SU-DHL-6 (cell line): ENCODE measurements around the gene SCFD2.

ENCODE experiments used
- H2AFZ ChIP-seq: fragments of 200-600 bp; sonication (generic); 2 replicates; pipeline ENCODE4 v1.6.1; 2014; ENCODE audit warnings: low read depth, mild to moderate bottlenecking, moderate library complexity, mixed read lengths, antibody characterized with exemption, low read length; ENCODE audit not compliant: severe bottlenecking
- H3F3A ChIP-seq: fragments of 200-600 bp; shearing (Covaris generic); 2 replicates; pipeline ENCODE4 v1.6.0; 2016; ENCODE audit warnings: antibody characterized with exemption, mild to moderate bottlenecking; ENCODE audit not compliant: insufficient read depth
- H3K27ac ChIP-seq: fragments of 200-600 bp; sonication (generic); 2 replicates; pipeline ENCODE4 v1.5.1; 2016; ENCODE audit warnings: low read depth, mild to moderate bottlenecking, low read length, moderate library complexity, mixed read lengths
- H3K27me3 ChIP-seq: fragments of 200-600 bp; sonication (generic), shearing (Covaris generic); 2 replicates; pipeline ENCODE4 v1.6.0; 2014; ENCODE audit warnings: mild to moderate bottlenecking, low read length
- H3K36me3 ChIP-seq: fragments of 200-600 bp; sonication (generic); 2 replicates; pipeline ENCODE4 v1.6.1; 2014; ENCODE audit warnings: mild to moderate bottlenecking, low read length, mixed read lengths
- H3K4me2 ChIP-seq: fragments of 300-600, 200-600 bp; shearing (Covaris generic), sonication (generic); 2 replicates; pipeline ENCODE4 v1.6.0; 2014; ENCODE audit warnings: low read length, low read depth, mild to moderate bottlenecking; ENCODE audit not compliant: poor library complexity, severe bottlenecking
- H3K4me3 ChIP-seq: fragments of 200-600 bp; sonication (generic); 2 replicates; pipeline ENCODE4 v1.5.1; 2014; ENCODE audit warnings: antibody characterized with exemption, low read length, mild to moderate bottlenecking, mixed read lengths; ENCODE audit not compliant: insufficient read depth, poor library complexity, severe bottlenecking
- H3K79me2 ChIP-seq: fragments of 200-600 bp; sonication (generic); 2 replicates; pipeline ENCODE4 v1.6.1; 2014; ENCODE audit warnings: mild to moderate bottlenecking, low read length, moderate library complexity; ENCODE audit not compliant: insufficient read depth
- H3K9ac ChIP-seq: fragments of 200-600 bp; sonication (generic); 2 replicates; pipeline ENCODE4 v1.7.0; 2014; ENCODE audit warnings: mild to moderate bottlenecking, low read length
- H3K9me2 ChIP-seq: fragments of 200-600 bp; sonication (generic); replicated peaks from 2 replicates; pipeline ENCODE4 v1.6.1; 2014; ENCODE audit warnings: low read length; ENCODE audit not compliant: insufficient read depth
- H3K9me3 ChIP-seq: fragments of 200-600 bp; sonication (generic); 2 replicates; pipeline ENCODE4 v1.6.1; 2014; ENCODE audit warnings: low read length, mixed read lengths; ENCODE audit not compliant: insufficient read depth
- H4K20me1 ChIP-seq: fragments of 200-600 bp; sonication (generic); 2 replicates; pipeline ENCODE4 v1.6.1; 2014; ENCODE audit warnings: low read depth, mild to moderate bottlenecking, antibody characterized with exemption, low read length, moderate library complexity, mixed read lengths
- CTCF ChIP-seq: fragments of 200-600 bp; sonication (generic); IDR thresholded peaks from one replicate; pipeline ENCODE4 v1.5.1; 2017; ENCODE audit warnings: antibody characterized with exemption, mild to moderate bottlenecking, low read length, moderate library complexity; ENCODE audit not compliant: insufficient read depth, poor library complexity, severe bottlenecking
- EZH2phosphoT487 ChIP-seq: fragments of 200-600 bp; sonication (generic), shearing (Covaris generic); conservative IDR thresholded peaks from 2 replicates; pipeline ENCODE4 v1.6.1; 2018; ENCODE audit warnings: mild to moderate bottlenecking, antibody characterized with exemption, low read length, moderate library complexity, mixed read lengths

Gene SCFD2

GRCh38 chr4:53371843-53372521 lies 6.1 kb upstream of the SCFD2 start:
- Histone ChIP-seq H3K4me2 (no peak overlapping the region), H3K36me3 (no peaks in the 10 kb centered on the region), H3K27ac (no peak overlapping the region), H4K20me1 (no peaks in the 10 kb centered on the region), H3K9ac (no peak overlapping the region), H3K79me2 (no peaks in the 10 kb centered on the region), H3K9me2 (no peaks in the 10 kb centered on the region), H2AFZ (no peak overlapping the region), H3F3A (no peaks in the 10 kb centered on the region), H3K9me3 (no peaks in the 10 kb centered on the region), H3K4me3 (no peak overlapping the region), H3K27me3 (no peaks in the 10 kb centered on the region)
- TF ChIP-seq EZH2phosphoT487 (no peak), CTCF (no peak)

DNA sequence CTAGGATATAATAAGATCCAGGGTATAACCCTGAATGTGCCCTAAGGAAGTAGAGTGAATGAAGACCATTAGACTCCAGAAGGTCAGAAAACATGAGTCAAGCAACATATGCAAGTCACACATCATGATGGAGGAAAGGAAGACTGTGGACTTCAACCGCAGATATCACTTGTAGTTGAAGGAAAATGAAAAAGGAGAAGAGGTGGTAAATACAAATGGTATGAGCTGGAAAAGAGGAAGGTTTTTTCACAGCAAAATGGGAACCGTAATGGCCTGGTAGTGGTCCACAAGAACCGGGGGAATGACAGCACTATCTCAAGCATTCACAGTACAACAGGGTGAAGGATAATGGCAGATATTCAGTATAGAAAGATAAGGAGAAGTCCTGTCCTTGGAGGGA lies 5.2 kb upstream of the SCFD2 start:
- no peak overlapping the region for H3K4me3 ChIP-seq
- H2AFZ ChIP-seq, result no peak overlapping the region
- H3K9me3 ChIP-seq, result no peaks in the 10 kb centered on the region
- TF ChIP-seq EZH2phosphoT487 (no peak), CTCF (no peak)
- H3K27me3 ChIP-seq, result no peaks in the 10 kb centered on the region
- H3F3A ChIP-seq, result no peaks in the 10 kb centered on the region
- no peaks in the 10 kb centered on the region for H4K20me1 ChIP-seq
- no peak overlapping the region for H3K4me2 ChIP-seq
- no peaks in the 10 kb centered on the region for H3K9me2 ChIP-seq
- H3K36me3 ChIP-seq, result no peaks in the 10 kb centered on the region
- no peak overlapping the region for H3K9ac ChIP-seq
- no peak overlapping the region for H3K27ac ChIP-seq
- no peaks in the 10 kb centered on the region for H3K79me2 ChIP-seq

- no peaks in the 10 kb centered on the region for H3F3A ChIP-seq
- no peak overlapping the region for H2AFZ ChIP-seq
- no peaks in the 10 kb centered on the region for H3K9me2 ChIP-seq
- H3K79me2 ChIP-seq, result peaks cover 23% of the 10 kb centered on the region
- TF ChIP-seq CTCF (no peak), EZH2phosphoT487 (no peak)
- H3K4me2 ChIP-seq, result no peak overlapping the region
- H3K36me3 ChIP-seq, result no peaks in the 10 kb centered on the region
- no peaks in the 10 kb centered on the region for H3K27me3 ChIP-seq
- no peaks in the 10 kb centered on the region for H3K9me3 ChIP-seq
- no peak overlapping the region for H3K27ac ChIP-seq
- H4K20me1 ChIP-seq, result no peaks in the 10 kb centered on the region
- no peak overlapping the region for H3K9ac ChIP-seq
- no peak overlapping the region for H3K4me3 ChIP-seq
Measured at GRCh38 chr4:53367721-53368120, 1.9 kb upstream of the SCFD2 start.
